Cardiac fibroblast (primary cell): Measurements from ENCODE around the gene BMAL1.
"Not testable (repeated sequence)": the region's sequence is repeated elsewhere in the genome, so short reads cannot be mapped to it uniquely, and the experiment has no call there.

Source experiments
- DNase-seq, 2 donors: peaks; one replicate each; pipeline versions ENCODE4 v3.0.0 to v3.0.0-alpha.2; 2010; ENCODE audit warnings: low read depth in 2 of 2
- H3K4me3 ChIP-seq, 2 donors: replicated peaks in 1 of 2; 1 replicate in 1 of 2; 2 replicates in 1 of 2; pipeline ENCODE4 v1.5.1; 2011; ENCODE audit warnings: low read depth in 2 of 2, low read length in 2 of 2, mild to moderate bottlenecking in 2 of 2, moderate library complexity in 1 of 2
- TF ChIP-seq, protein P1 (sequence below): IDR thresholded peaks from one replicate; pipeline ENCODE4 v1.5.1; 2011; ENCODE audit warnings: low read depth, mild to moderate bottlenecking, low read length, inconsistent platforms

BMAL1 gene

DNA sequence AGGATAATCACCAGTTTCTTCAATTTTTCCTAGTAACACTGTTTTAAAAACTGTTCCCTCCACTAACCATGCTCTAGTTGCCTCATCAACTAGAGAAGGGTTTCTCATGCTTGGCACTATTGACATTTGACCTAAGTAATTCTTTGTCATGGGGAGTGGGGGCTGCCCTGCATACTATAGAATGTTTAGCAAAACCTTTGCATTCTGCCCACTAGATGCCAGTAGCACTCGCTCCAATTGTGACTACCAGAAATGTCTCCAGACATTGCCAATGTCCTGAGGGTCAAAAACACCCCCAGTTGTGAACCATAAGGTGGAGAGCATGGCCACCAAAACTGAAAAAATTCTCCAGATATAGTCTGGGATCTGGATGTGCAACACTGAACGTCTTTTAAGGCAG, 27.6 kb upstream of the BMAL1 start:
- TF ChIP-seq, protein P1, sequence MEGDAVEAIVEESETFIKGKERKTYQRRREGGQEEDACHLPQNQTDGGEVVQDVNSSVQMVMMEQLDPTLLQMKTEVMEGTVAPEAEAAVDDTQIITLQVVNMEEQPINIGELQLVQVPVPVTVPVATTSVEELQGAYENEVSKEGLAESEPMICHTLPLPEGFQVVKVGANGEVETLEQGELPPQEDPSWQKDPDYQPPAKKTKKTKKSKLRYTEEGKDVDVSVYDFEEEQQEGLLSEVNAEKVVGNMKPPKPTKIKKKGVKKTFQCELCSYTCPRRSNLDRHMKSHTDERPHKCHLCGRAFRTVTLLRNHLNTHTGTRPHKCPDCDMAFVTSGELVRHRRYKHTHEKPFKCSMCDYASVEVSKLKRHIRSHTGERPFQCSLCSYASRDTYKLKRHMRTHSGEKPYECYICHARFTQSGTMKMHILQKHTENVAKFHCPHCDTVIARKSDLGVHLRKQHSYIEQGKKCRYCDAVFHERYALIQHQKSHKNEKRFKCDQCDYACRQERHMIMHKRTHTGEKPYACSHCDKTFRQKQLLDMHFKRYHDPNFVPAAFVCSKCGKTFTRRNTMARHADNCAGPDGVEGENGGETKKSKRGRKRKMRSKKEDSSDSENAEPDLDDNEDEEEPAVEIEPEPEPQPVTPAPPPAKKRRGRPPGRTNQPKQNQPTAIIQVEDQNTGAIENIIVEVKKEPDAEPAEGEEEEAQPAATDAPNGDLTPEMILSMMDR, result peak; percentile 38
- DNase-seq, result peak; percentile 19 to 38
- no peak overlapping the region for H3K4me3 ChIP-seq

DNA sequence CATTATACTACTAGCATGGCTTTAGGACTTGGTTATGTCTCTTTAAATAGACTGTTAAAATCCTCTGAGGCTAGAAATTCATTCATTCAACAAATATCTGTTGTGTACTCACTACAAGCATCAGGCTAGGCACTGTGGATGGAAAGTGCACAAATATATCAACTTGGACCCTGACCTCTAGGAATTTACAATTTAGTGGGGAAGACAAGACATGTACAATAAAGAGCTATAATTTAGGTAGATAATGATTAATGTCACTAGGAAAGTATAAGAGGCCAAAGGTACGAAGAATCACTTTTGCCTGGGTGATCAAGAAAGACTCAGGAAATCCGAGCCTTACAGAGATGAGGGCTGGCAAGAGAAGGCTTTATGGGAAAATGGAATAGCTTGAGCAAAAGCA, 25.6 kb upstream of the BMAL1 start:
- DNase-seq, result no peak
- TF ChIP-seq, protein P1, result no peak
- H3K4me3 ChIP-seq, result no peak overlapping the region

DNA sequence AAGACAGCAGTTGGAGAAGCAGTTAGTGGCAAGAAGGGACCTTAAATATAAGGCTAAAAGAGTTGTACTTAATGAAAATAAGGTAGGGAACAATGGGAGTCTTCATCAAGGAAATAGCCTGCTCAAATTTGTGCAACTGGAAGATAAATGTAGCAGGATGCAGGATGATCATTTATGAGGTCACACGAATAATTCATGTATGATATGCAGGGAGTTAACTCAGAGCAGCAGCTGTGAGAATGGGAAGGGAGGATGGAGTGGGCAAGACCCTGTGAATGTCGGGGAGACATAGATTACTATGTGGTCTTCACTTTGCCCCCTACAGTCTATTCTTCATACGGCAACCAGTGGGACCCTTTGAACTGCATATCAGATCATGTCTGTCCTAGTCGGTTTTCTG, 25.2 kb upstream of the BMAL1 start:
- H3K4me3 ChIP-seq, result no peak overlapping the region
- TF ChIP-seq, protein P1, result no peak
- DNase-seq, result no peak

DNA sequence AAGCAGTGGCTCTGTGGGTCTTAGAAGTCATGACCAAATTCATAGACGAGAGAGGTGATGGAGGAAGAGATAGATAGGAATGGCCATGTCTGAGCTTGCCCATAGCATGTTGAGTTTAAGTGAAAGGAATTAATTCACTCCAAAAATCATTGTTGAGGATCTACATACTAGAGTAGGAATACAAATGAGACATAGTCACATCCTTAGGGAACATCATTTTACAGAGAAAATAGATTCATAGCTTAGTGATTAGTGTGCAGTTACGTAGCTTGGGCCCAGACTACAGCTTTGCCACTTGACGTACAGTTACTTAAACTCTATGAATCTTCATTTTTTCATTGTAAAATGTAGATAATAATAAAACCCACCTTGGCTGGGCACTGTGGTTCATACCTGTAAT, 21.4 kb upstream of the BMAL1 start:
- TF ChIP-seq, protein P1, result no peak
- no peak overlapping the region for H3K4me3 ChIP-seq
- DNase-seq, result peak in 1 of 2 donors; percentile 54

DNA sequence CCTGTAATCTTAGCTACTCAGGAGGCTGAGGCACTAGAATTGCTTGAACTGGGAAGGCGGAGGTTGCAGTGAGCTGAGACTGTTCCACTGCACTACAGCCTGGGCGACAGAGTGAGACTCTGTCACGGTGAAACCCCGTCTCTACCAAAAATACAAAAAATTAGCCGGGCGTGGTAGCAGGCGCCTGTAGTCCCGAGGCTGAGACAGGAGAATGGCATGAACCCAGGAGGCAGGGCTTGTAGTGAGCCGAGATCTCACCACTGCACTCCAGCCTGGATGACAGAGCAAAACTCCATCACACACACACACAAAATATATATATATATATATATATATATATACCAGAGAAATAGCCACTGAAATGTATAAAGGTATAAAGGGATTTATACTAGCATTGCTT, 19.5 kb upstream of the BMAL1 start:
- not testable (repeated sequence) for DNase-seq, H3K4me3 ChIP-seq

DNA sequence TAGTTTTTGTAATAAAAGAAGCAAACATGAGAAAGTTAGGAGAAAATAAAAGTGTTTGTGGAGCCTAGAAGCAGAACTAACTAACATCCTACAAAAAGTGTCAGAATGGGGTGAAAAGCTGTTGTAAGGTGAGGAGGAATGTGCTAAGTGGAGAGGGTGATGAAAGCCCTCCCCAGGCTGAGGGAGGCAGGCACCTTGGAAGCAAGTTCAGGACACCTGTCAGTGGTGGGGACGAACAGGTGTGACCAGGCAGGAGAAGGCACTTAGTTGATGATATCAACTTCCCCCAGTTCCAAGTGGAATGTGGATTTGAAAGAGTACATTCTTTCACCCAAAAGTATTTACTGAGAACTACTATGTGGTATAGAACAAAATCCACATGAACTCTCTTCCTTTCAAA, 18.7 kb upstream of the BMAL1 start:
- no peak for DNase-seq
- TF ChIP-seq, protein P1, result no peak
- H3K4me3 ChIP-seq, result no peak overlapping the region

DNA sequence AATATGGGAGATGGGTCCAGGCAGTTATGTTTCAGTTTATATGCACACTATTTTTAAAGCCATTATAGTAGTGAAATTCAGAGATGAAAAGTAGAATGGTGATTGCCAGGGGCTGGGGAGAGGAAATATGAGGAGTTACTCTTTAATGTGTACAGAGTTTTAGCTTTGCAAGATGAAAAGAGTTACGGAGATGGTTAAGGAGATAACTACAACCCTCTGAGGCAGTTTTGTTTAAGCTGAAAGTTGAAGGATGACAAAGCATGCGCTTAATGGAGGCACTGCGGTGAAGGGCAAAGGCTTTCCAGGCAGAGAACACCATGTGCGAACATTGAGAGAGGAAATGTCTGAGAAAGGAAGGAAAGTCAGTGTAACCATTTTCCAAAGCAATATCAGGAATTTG, 18.2 kb upstream of the BMAL1 start:
- TF ChIP-seq, protein P1, result no peak
- DNase-seq, result no peak
- no peak overlapping the region for H3K4me3 ChIP-seq
